Mesenteric fat pad (tissue), 1 donor: ENCODE results near the gene DYNC1H1. TPM values are rescaled to one million over a fixed set of nuclear protein-coding genes. Genes with fewer than 3 reads are reported as not detected.
"Not testable (repeated sequence)": the region's sequence is repeated elsewhere in the genome, so short reads cannot be mapped to it uniquely, and the experiment has no call there.

Source experiments
- DNase-seq: peaks from one replicate; pipeline ENCODE4 v3.0.0-alpha.2; 2020; ENCODE audit warnings: low spot score
- total RNA-seq: library from RNA; stranded (reverse); fragmentation: NEBNext Ultra II Directional; extraction: Animal tissue kit (Norgen Biotek cat#: 25700); gene quantifications from one replicate; pipeline ENCODE4 v1.2.1, GENCODE V29; 2021
- donor health status: DM: yes; HTN: yes; CAD: no.

DYNC1H1 gene
- total RNA-seq, 1 donor from 2014 or later: 473 TPM

DNA sequence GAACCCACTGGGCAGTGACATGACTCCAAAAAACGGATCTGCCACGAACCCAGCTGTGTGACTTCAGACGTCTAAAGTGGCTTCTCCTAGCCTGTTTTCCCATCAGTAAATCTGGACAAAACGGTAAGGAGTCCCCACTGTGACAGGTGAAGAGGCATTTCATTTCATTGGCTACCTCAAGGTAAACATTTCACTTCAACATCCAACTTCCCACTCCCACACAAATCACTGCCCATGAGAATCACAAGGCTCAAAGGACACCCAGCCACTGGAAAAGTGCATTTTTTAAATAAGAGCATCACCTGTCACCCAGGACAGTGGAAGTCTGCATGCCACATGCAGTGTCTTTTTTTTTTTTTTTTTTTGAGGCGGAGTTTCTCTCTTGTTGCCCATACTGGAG, 94.6 kb downstream of the DYNC1H1 start:
- no peak for DNase-seq

DNA sequence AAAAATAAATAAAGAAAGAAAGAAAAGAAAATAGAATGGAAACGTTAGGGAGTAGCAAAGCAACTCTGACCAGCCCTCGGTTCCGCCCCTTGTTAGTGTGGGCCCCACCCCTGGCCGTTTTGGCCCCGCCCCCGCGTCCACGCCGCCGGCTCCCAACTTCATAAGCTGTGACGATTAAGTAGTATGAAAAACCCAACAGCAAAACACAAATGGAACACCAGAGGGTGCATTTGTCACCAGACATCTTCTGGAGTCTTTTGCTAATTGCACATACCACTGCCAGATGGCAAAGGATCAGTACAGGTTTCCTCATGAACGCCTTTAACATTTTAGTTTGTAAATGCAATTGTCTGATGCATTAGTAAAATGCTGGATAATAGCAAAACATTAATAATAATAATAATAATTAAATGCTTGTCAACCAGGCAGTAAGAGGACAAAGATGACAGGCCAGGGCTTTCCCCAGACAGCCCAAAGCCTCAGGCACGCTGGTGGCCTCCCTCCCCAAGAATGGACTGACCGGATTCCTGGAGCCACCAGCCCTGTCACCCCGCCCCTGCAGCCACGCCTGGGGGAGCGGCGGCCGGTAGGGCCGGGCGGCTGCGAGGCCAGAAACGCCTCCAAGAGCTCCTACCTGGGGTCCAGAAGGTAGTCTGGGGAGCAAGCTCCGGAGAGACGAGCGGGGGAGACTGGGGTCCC, 98.9 kb downstream of the DYNC1H1 start:
- DNase-seq: no peak

DNA sequence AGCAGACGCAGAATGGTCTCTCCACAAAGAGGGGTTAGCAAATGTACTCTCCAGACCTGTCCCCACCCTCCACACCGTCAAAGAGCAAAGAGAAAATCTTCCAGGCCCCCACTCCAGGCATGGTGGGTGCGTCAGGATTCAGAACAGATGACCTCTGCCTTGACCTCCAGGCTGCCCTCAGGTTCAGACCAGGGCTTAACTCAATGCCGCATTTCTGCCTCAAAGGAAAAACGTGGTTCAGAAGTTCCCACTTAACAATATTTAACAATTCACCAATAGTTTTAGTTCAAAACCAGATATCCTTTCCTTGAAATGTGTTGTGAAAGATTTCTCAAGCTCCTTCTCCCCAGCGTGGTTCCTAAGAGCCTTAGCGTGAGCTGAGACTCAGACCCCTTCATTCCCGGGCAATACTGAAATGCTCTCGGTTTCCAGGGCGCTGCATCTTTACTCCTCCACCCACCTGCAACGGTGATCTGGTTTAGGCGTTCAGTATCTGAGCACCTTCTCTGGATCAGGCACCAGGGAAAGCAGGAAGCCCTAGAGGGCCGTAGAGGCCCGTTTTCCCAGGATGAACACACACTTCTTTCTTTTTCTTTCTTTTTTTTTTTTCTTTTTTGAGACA, 99.5 kb downstream of the DYNC1H1 start:
- no peak for DNase-seq

DNA sequence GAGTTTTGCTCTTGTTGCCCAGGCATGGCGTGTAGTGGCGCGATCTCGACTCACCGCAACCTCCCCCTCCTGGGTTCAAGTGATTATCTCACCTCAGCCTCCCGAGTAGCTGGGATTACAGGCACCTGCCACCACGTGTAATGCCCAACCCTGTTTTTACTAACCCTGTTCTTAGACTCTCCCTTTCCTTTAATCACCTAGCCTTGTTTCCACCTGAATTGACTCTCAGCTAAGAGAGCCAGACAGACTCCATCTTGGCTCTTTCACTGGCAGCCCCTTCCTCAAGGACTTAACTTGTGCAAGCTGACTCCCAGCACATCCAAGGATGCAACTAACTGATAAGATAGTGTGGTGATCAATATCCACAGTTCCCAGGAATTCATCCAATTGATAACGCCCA, 100.2 kb downstream of the DYNC1H1 start:
- DNase-seq: not testable (repeated sequence)

DNA sequence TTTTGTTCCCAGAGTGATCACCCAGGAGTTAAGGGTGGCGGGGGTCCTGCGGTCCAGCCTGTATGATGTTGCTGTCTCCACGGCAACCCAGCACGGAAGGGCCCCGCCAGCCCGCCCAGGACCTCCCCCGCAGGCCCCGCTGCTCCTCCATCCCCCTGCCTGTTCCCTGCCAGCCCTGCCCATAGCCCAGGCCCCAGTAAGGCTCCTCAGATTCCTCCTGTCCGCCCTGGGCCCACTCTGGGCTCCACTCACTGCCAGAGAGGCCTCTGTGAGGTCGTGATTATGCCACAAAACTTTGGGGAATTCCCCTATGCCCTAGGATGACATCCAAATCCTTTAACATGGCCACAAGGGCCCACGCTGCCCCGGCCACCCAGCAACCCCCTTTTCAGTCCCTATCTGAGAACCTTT, 101.7 kb downstream of the DYNC1H1 start:
- no peak for DNase-seq

DNA sequence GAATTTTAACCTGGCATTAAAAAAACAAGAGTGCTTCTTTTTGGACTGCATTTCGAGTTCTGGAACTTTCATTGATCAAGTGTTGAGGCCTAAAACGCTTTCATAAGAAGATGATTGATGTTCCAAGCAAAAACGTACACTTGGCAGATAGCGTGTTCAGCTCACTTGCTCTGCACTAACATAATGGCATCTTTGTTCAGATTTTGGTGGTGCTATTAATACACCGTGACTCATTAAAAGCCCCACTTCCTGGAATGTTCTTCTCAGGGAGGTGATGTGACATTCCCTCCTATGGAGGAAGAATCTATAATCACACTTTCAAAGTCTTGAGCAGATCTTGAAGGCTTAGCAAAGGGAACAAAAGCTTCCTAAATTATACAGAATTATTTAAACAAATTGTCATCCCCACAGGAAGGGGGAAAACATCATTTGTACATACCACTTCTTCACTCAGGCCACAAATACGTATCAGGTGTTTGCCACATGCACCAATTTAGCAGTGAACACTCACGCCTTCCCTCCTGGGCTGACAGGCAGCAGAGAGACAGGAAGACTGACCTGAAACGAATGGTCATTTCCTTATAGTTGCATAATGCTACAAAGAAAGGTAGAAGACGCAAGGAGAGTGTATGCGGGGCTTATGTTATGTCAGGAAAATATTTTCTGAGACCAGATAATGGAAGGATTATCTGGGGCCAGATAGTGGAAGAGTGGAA, 107.1 kb downstream of the DYNC1H1 start:
- no peak for DNase-seq

DNA sequence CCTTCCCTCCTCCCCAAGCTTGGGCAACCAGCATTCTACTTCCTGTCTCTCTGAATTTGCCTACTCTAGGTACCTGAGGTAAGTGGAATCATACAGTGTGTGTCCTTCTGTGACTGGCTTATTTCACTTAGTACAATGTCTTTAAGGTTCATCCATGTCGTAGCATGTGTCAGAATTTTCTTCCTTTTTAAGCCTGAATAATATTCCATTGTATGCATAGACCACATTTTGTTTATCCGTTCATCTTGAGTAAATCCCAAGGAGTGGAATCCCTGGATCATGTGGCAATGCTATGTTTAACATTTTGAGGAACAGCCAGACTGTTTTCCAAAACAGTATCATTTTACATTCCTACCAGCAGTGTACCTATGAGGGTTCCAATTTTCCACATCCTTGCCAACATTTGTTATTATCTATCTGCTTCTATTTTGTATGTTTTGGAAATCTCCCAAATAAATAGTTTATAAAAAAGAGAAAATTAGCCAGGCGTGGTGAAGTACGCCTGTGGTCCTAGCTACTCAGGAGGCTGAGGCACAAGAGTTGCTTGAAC, 110.1 kb downstream of the DYNC1H1 start:
- DNase-seq: no peak

DNA sequence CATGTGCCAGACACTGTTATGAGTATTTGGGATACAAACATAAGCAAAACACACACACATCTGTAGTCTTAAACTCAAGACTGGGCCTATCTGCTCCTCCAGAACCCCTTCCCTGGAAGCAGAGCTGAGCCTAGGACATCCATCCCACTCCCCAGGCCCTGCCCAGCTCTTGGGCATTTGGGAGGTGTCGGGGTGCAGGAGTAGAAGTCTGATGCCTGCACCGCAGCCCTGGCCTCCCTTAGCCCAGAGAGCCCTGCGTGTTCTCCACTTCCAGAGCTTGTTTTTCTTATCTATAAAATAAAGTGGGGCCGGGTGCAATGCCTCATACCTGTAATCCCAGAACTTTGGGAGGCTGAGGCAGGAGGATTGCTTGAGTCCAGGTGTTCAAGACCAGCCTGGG, 110.8 kb downstream of the DYNC1H1 start:
- DNase-seq: no peak

DNA sequence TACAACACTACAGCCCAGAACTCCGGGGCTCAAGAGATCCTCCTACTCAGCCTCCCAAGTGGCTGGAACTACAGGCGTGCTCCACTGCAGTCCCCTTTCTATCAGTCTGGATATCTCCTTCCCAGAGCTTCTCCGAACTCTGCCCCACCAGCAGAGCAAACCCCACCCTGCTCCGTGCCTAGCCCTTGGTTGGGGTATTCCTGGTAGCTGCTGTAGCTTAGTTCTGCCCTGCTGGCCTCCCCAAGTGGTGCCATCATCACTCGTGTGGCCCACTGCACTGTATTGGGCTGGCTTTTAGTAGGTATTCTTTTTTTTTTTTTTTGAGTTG, 113.0 kb downstream of the DYNC1H1 start:
- DNase-seq: no peak

DNA sequence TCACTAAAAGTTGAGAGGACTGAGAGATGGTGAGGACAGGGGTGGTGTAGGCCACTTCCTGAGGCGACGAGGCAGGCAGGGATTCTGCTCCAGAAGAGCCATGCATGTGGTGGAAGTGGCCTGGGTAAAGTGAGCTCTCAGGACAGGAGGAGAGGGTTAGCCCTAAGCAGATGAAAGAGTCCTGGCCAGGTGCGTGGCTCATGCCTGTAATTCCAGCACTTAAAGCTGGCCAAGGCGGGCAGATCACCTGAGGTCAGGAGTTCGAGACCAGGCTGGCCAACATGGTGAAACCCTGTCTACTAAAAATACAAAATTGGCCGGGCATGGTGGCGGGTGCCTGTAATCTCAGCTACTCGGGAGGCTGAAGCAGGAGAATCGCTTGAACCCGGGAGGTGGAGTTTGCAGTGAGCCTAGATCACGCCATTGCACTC, 114.0 kb downstream of the DYNC1H1 start:
- DNase-seq: not testable (repeated sequence)

DNA sequence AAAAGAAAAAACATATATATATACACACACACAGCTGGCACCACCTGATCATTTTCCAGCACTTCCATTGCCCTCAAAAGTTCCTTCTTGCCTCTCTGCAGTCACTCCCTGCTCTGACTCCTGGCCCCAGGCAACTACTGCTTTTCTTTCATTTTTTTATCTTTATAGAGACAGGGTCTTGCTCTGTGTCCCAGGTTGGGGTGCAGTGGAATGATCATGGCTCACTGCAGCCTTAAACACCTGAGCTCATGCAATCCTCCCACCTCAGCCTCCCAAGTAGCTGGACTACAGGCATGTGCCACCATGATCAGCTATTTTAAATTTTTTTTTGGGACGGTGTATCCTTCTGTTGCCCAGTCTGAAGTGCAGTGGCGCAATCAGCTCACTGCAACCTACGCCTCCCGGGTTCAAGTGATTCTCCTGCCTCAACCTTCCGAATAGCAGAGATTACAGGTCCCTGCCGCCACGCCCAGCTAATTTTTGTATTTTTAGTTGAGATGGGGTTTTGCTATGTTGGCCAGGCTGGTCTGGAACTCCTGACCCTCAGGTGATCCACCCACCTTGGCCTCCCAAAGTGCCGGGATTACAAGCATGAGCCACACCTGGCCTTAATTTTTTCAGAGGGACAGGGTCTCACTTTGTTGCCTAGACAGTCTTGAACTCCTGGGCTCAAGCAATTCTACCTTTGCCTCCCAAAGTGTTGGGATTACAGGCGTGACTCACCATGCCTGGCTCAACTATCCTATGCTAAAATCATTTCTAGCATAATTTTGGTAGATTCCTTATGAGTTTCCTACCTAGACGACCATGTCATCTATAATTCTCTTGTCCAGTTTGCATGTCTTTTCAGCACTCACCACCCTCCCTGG, 114.7 kb downstream of the DYNC1H1 start:
- no peak for DNase-seq

DNA sequence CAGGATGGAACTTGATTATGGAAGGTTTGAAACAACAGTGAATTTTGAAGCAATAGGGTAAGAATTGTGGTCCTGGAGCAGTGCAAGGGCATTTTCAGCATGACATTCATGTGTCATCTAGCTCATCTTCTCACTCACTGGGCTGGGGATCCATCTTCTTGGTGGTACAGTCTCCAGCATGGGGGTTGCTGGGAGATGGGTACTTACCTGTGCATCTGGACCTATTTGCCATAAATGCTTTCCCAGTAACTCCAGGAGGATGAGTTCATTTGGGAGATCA, 115.3 kb downstream of the DYNC1H1 start:
- no peak for DNase-seq

DNA sequence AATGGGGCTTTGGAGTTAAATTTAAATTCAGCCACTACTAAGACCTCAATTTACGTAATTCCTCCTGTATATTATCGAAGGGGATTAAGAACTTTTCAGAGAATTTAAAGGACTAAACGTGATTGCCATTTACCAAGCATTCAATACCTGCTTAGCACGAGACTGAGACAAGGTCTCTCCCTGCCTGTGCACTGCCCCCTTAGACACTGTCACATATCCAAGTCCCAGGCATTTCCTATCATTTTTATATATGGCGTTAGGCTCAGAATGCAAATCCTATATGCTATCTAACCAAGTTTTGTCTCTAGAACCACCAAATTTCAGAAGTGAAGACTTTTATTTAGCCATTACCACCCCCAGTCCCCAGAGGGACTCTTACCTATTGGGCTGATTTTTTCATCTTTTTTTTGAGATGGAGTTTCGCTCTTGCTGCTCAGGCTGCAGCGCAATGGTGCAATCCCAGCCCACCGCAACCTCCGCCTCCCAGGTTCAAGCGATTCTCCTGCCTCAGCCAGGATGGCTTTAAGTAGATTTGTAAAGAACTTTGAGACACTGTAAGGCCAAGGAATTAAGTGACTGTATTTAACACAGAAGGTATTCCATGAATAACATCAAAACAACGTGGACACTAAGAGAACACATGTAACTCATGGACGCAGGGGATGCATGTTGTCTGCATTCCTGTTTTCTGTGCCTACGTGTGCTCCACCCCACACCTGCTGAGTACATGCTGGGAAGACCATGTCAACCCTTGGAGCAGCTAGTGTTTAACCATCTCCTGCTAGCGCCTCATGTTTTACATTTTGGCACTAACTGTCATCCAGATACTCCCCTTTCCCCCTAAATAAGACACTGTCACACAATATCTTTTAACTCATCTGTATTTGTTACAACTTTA, 116.1 kb downstream of the DYNC1H1 start:
- DNase-seq: no peak

DNA sequence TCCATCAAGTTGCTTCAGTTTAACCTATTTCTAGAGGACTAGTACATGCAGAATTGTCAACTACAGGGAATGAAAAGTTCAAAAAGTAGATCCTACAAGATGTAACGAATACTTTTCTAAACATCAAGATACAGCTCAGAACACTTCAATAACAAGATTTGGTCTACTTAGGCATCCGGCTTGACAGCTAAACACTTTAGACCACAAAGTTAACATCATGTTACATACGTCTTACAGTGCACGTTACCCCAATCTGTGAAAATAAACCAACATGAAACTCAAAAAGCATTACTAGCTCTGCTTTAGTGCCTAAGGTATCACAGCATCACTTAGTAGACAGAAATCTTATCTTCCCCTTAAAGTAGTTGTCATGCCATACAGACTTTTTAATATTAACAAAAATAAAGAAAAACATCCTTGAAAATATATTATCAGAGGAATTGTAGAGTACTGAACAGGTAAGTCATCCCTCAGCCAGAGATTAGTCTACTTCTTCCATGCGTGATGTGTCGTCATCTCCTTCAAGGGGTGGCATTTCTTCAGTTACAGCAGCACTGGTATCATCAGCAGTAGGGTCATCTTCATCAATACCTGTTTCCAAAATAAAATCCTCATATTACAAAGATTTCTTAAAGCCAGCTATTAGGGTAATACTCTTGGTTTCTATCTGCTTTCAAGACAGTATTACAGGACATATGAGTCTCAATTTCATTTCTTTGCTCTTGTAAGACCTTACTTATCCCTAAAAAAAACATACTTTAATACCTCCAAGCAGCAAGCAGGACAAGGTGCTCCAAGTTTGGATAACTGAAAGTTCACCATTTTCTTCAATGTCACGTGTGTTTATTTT, 117.1 kb downstream of the DYNC1H1 start:
- DNase-seq: no peak

DNA sequence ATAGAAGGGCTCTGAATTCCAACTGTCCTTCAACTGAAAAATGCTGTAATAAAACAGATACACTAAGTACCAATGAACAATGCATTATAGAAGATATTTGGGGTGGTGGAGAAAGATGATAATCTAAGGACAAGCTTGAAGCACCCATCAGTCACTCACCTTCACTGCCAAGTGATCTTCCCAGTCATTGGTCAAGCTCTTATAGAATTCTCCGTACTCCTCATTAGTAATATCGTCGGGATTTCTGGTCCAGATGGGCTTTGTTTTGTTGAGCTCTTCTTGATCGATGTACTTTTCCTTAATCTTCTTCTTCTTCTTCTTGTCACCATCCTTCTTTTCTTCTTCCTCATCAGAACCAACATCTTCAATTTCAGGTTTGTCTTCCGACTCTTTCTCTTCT, 120.1 kb downstream of the DYNC1H1 start:
- DNase-seq: not testable (repeated sequence)

DNA sequence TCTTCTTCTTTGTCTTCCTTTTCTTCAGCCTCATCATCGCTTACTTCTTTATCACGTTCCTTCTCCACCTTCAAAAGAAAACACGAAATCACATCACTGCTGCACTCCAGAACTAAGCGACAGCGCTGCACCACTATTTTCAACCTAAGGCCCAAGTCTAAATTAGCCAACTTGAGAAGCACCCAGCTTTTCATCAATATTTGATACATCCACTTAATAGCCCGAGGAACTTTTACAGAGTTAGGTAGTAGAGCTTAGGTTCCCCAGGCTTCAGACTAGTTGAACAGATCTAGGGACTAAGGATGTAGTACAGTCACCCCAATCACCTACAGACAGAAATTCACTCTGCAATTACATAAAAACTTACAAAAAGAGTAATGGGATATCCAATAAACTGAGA, 120.6 kb downstream of the DYNC1H1 start:
- no peak for DNase-seq

DNA sequence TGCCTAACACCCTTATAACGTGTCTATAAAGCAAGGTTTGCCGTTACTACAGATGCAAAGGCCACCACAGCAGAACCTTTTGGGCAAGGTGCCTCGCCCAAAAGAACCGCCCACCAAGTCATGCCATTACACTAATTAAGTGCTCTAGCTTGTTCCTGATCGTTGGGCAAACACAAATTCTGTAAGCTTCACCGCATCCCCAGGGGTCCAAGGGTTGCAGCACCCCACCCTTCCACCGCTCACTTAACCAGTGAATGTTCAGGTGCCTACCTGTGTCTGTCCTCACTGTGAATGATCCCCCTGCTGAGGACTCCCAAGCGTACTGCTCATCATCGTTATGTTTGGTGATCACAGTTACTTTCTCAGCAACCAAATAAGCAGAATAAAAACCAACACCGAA, 121.1 kb downstream of the DYNC1H1 start:
- DNase-seq: no peak

DNA sequence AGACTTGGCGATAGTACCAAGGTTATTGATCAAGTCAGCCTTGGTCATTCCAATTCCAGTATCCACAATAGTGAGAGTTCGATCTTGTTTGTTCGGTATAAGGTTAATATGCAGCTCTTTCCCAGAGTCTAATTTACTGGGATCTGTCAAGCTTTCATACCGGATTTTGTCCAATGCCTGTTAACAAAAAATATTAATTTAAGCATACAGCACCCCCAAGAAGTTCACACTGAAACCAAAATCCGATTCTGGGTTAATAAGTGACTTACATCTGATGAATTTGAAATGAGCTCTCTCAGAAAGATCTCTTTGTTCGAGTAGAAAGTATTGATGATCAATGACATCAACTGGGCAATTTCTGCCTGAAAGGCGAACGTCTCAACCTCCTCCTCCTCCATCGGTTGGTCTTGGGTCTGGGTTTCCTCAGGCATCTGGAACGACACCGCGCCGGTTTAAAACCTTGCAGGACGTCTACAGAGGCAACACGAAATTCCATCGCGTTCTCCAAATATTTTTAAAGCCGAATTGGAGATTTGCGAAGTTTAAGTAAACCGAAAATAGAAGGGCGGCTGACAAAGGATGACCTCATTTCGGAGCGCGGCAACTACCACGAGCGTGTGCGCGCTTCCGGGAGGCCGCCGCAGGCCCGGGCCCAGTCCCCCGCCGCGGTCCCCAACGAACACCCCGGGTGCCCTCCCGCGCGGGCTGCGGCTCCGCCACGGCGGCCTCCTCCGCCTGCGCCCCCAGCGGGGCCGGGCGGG, 121.8 kb downstream of the DYNC1H1 start:
- no peak for DNase-seq

DNA sequence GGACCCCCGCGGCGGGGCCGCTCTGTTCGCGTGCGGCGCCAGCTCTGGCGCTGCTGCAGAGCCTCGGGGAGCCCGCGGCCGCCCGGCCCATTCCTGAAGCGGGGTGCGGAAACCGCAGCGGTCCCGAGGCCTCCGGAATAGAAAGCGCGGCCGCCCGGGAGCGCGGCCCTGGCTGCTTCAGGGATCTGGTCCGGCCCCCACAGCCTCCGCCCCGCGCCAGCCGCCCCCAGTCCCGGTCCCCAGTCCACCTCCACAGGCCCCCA, 122.3 kb downstream of the DYNC1H1 start:
- DNase-seq: no peak
